ENCODE data around the gene PREX1.
A peak's percentile ranks its signal among the peaks of the same experiment; 100 is the strongest.
"Not testable (repeated sequence)": the region's sequence is repeated elsewhere in the genome, so short reads cannot be mapped to it uniquely, and the experiment has no call there.

Gene PREX1

GRCh38 chr20:48846516-48847492, 19.0 kb upstream of the PREX1 start:
- DNase-seq (ENCODE audit: low read depth): peak; percentile 20

- no peak for DNase-seq (ENCODE audit: low read depth)
Measured at GRCh38 chr20:48845721-48846306, 18.0 kb upstream of the PREX1 start.

- no peak for DNase-seq (ENCODE audit: low read depth)
Measured at GRCh38 chr20:48844996-48845395, 17.2 kb upstream of the PREX1 start.

GRCh38 chr20:48843896-48844295, 16.1 kb upstream of the PREX1 start:
- DNase-seq (ENCODE audit: low read depth): not testable (repeated sequence)

- no peak for DNase-seq (ENCODE audit: low read depth)
Measured at GRCh38 chr20:48843057-48843806, 15.4 kb upstream of the PREX1 start.

GRCh38 chr20:48841875-48842529, 14.2 kb upstream of the PREX1 start:
- DNase-seq (ENCODE audit: low read depth): no peak

GRCh38 chr20:48841196-48841874, 13.5 kb upstream of the PREX1 start:
- no peak for DNase-seq (ENCODE audit: low read depth)

GRCh38 chr20:48839154-48839917, 11.5 kb upstream of the PREX1 start:
- no peak for DNase-seq (ENCODE audit: low read depth)

GRCh38 chr20:48837014-48837413, 9.2 kb upstream of the PREX1 start:
- no peak for DNase-seq (ENCODE audit: low read depth)

GRCh38 chr20:48835390-48835789, 7.6 kb upstream of the PREX1 start:
- DNase-seq (ENCODE audit: low read depth): no peak

GRCh38 chr20:48834278-48834677, 6.5 kb upstream of the PREX1 start:
- no peak for DNase-seq (ENCODE audit: low read depth)

GRCh38 chr20:48832405-48832730, 4.6 kb upstream of the PREX1 start:
- no peak for DNase-seq (ENCODE audit: low read depth)

GRCh38 chr20:48831718-48832404, 4.1 kb upstream of the PREX1 start:
- DNase-seq (ENCODE audit: low read depth): no peak

GRCh38 chr20:48830826-48831318, 3.1 kb upstream of the PREX1 start:
- no peak for DNase-seq (ENCODE audit: low read depth)

GRCh38 chr20:48829940-48830339, 2.1 kb upstream of the PREX1 start:
- DNase-seq (ENCODE audit: low read depth): no peak

- DNase-seq (ENCODE audit: low read depth): no peak
Measured at GRCh38 chr20:48828734-48829460, 1.1 kb upstream of the PREX1 start.

- no peak for DNase-seq (ENCODE audit: low read depth)
Measured at GRCh38 chr20:48826883-48827771, 672 bp downstream of the PREX1 start.

GRCh38 chr20:48826480-48826879, 1.3 kb downstream of the PREX1 start:
- DNase-seq (ENCODE audit: low read depth): not testable (repeated sequence)
